SKM-1 treated with dmso at 0.1 percent for 144 hours (cell line): ENCODE measurements around the gene FAM227B.
"Not testable (repeated sequence)": the region's sequence is repeated elsewhere in the genome, so short reads cannot be mapped to it uniquely, and the experiment has no call there.

Experiments
- DNase-seq: peaks from one replicate; lab custom pipeline; 2025; ENCODE audit not compliant: unreplicated experiment; lab: John Stamatoyannopoulos, UW

Gene FAM227B

DNA sequence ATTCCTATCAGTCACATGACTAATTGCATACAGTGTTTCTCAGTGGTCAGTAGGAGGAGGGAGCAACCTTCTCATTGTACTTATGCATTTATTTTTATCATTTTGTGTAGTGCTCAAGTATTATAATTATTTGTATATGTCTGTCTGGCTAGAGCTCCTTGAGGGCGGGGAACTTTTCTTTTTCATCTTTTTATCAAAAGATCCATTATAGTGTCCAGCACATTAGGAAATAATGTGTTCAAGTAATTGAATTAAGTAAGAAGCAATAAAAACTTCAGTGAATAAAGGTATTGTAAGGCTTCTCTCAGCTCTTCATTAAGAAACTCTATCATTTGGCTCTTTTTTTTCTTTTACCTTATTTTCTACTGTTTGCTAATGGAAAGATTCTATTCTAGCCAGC lies 178.8 kb downstream of the FAM227B start:
- no peak for DNase-seq

DNA sequence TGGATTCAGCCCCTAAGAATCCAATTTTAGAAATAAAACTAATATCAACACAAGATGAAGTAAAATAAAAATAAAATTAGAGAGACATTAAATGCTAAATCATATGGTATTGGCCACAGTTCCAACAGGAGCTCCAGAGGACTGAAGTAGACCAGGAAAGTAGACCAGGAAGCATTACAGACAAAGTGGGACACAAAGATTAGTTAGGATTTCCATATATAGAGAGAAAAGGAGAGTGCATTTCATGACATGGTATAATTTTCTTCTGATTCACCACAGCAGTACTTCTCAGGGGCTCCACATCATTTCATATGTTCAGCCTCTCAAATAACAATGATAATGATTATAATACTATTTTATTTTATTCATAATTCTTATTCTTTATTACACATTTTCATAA lies 179.3 kb downstream of the FAM227B start:
- no peak for DNase-seq

DNA sequence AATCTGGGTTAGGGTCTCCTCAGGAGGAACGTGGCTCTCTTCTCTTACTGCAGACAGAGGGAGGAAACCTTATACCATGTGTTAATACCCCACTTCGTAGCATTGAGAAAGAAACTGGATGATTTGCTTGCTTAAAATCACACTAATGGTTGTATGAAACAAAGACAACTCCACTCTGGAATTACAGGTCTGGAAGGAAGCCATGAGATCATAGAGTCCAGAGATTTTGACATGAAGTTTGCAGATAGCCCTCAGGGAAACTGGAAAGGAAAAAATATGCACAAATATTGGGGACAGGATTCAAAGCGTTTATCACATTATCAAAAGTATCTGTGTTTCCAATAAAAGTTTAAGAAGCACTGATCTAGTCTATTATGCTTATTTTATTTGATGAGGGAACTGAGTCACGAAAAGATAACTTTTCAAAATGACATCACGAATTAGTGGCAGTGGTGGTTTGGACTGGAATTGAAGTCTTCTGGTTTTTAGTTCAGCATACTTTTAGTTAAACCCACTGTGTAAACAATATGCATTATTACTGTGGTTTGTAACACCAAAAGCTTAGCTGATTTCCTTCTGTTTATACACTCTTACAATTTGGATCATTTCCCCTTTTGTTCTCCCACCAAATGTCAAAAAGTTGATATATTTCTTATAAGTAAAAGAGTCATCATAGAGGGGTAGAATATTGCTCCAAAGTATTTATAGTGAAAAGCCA lies 180.8 kb downstream of the FAM227B start:
- DNase-seq = no peak

DNA sequence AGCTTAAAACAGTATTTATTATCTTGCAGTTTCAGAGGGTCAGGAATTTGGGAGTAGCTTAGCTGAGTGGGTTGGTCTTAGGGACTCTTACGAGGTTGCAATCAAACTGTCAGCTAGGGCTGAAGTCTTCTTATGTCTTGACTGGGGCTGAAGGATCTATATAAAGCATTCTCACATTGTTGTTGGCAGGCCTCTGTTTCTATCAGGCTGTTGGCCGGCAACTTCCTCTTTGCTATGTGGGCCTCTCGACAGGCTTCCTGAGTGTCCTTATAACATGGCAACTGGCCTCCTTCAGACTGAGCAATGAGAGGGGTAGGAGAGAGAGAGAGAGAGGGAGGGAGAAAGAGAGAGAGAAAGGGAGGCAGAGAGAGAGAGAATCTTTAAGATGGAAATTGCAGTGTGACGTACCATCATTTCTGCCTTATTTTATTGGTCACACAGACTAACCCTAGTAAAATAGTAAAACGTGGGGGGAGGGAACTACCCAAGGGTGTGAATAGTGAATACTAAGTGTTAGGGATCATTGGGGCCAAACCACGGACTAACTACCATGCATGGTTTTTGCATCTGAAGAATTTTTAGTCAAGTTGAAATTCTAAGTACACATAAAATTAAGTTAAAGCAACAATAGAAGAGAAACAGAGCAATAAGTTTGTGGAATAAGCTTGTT lies 181.5 kb downstream of the FAM227B start:
- peak; percentile 87 for DNase-seq

DNA sequence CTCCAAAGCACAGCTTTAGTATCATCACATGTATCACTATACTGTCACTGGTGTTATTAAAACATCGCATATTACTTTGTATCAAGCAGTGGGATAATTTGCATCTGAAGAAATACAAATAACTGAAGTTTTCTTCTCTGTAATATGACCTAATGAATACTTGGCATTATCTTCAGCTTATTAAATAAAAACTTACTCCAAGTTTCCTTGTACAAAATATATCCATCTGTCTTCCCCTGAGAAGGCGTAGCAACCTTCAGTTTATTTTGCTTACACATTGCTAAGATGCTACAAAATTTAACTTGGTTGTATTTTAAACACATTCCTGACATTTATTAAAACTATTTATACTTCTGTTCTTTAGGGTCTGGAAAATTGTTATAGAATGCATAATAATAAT lies 183.9 kb downstream of the FAM227B start:
- no peak for DNase-seq

DNA sequence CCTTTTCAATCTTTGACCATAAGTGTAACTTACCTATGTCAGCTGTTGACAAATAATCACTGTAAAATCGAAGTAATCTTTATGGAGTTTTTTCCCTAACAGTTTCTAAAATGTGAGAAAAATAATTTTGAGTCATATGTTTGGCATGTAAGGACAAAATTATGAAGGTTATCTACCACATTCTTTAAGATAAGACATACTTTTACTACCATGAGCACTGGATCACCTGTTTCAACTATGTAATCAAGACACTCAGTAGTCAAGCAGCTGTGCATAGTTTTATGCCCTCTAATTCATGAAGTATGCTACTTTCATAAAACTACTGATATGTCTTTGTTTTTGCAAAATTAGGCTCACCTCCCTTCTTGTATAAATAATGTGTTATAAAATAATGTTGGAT lies 185.4 kb downstream of the FAM227B start:
- DNase-seq = no peak

DNA sequence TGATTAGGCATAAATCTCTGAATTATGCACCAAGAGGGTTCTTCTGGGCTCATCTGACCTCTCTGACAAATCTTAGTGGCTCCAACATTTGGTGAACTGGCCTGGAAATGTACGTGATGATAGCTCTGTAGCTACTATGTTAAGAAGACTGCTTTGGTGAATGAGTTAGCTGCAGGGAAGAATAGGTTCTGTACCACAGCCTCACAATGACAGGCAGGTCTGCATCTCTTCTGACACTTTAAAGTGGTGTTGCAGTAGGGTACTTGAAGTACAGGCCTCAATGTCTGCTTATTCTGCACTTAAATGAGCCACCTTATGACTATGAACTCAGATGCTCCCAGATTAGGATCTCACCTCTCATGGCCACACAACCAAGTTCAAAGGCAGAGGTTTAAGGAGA lies 190.6 kb downstream of the FAM227B start:
- DNase-seq = no peak

DNA sequence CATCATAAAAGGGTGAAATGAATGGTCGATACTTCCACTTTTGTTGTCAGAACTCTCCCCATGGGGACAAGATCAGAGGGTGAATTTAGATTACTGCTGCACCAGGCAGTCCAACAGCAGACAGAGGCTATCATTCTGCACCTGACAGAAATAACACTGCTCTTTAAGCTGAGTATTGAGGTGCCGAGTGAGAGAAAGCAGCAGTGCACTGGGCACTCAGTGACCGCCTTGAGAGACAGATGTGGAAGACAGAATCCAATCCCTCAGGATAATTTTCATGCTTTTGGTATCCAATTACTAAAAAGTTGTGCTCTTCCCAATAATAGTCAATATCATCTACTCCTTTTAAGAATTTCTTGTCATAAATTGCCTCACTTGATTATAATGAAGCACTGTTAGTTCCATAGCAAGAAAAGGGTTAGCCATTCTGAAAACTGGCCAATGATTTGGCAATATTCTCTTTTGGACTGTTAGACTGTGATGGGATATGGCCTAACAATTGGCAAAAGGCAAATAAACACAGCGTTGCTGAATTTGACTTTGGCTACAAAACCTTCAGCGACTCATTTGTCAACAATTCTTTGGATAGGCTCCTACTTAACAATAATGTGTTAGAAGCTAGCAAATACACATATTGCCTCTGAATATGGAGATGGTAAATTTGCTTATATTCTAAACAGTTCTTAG lies 192.1 kb downstream of the FAM227B start:
- DNase-seq = no peak

DNA sequence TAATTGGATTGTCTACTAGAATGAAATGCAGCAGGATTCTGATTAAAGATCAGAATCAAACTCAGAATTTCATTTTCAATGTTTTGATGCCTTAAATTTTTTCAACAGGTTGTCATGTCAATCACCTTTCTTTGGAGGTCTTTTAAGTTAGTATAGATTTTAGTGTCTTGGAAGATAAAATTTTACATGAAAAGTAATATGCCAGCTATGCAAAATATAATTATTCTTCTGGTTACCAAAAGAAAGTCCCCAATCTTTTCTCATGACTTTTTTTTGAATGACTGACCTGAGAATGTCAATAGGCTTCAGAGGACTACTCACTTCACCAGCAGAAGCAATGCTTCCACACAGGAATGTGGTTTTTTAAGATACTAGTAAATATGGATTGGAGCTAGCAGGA lies 193.2 kb downstream of the FAM227B start:
- DNase-seq = no peak

DNA sequence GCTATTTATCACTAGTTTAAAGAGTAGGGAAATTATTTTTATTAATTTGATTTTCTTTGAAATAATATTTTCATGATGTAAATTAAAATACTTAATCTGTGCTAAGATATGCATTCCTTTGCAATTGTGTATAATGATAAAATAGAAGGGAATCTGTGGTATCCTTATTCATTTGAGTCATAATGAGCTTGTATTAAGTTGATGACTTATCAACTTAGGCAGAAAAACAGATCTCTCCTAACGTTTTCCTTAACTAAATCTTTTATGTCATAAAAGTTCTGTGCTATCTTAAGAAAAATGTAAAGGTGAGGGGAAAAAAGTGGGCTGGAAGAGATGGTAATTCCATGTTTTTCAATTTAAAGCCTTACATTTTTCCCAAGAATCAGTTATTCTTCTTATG lies 195.7 kb downstream of the FAM227B start:
- no peak for DNase-seq

DNA sequence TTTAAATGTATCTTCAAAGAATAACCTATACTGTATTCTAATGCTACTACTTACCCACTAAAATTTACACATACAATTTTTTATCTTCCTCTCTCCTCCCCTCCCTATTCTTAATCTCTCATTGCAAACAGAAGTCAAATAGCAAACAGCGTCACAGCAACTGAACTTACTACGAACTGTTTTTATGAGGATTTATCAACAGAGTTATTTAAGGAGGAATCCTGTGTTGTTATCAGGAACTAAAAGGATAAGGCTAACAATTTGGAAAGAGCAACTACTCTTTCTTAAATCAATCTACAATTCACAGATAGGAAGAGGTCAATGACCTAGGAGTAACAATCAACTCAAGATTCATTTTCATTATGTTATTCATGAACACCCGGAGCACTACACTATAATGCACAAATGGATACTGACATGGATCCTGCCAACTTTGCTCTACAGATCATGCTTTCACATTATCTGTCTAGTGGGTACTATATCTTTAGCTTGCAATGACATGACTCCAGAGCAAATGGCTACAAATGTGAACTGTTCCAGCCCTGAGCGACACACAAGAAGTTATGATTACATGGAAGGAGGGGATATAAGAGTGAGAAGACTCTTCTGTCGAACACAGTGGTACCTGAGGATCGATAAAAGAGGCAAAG lies 196.6 kb downstream of the FAM227B start:
- DNase-seq = no peak

DNA sequence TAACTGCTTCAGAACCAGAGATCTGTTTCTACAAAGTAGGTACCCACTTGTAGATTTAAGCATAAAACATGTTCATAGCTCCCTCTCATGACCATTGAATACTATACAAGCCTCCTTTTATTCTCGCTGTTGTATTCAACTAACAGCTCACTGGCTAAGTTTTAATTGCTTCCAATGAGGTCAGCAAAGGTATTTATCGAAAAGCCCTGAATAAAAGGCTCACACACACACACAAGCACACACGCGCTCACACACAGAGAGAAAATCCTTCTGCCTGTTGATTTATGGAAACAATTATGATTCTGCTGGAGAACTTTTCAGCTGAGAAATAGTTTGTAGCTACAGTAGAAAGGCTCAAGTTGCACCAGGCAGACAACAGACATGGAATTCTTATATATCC lies 197.6 kb downstream of the FAM227B start, which contains the start of gene FGF7:
Gene FGF7, plus strand, starts transcription at position 222 of the 400 bp plus-strand sequence. CDS start 1,056 bp downstream, outside the sequence.
- DNase-seq = no peak

DNA sequence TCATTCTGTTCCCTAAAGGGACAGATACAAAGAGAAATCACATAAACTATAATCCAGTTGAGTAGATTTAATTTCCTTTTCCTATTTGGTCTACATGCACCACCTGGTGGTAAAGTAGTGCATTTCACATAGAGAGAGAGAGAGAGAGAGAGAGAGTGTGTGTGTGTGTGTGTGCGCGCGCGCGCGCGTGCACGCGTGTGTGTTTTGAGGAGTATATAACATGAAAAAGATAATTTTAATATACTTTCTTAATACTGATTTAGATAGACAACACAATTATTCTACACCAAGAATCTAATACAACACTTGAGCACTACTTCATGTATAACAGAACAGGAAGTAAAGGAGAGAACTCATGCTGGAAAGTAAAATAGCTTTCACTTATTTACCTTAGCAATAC lies 198.6 kb downstream of the FAM227B start:
- peak; percentile 42 for DNase-seq

DNA sequence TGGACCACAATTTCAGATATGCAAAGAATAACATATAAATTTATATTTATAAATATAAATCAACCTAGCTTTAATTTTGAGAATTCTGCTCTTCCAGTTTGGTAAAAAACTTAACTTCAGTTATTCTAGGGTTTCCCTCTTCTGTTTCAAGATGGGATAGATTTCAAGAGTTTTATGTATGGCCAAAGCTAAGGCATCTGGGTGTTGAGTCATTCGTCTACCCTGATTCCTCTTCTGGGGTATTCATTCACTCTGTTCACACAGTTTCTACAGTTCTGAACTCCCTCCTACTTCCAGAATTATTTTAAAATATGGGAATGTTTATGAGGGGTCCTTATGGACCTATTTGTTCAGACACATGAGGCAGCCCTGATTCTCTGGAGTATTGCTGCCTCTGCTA lies 201.8 kb downstream of the FAM227B start:
- no peak for DNase-seq

DNA sequence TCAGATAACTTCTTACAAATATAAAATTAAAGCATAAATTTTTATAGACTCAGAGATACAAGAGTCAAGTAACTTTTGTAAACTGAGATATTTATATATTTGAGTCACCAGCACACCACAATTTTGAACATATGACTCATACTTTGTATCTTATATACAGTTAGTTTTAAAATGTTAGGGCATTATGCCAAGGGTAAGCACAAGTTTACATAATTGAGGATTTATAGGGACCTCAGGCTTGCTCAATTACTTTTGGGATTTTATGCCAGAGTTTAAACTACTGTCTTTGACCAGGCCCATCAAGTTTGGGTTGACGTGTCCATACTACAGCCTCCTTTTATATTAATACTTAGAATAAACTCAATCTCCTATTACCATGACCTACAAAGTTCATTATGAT lies 205.0 kb downstream of the FAM227B start:
- DNase-seq = no peak

DNA sequence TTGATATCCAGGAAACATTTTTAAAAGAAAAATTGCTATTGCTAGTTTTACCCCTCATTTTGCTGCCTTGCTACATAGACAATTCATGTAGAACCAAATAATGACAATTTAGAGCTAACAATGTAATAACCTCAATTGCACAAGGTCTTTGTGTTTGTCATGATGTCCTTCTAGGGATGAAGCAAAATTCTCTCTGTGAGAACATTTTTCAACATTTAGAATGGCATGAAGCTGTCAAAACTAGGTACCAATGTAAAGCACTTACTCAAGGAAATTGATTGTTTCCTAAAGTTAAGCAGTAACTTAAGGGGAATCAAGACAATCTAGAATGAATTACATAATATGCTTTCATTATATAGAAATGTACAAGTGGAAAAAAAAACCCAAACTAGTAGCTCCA lies 205.5 kb downstream of the FAM227B start:
- no peak for DNase-seq

DNA sequence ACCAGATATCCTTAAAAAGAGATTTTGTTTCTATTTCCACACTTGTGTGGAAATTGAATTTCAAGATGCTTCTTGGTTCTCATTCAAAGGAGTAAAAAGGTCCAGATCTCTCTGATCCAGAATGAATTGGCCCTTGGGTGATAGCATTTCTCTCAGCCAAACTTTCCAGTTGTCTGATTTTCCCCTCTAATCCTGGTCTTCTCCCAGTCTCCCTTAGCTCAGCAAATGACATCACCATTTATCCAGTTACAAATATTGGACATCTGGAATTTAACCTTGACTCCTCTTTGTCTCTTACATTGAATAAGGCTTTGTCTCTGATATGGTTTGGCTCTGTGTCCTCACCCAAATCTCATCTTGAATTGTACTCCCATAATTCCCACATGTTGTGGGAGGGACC lies 207.8 kb downstream of the FAM227B start:
- DNase-seq = no peak

DNA sequence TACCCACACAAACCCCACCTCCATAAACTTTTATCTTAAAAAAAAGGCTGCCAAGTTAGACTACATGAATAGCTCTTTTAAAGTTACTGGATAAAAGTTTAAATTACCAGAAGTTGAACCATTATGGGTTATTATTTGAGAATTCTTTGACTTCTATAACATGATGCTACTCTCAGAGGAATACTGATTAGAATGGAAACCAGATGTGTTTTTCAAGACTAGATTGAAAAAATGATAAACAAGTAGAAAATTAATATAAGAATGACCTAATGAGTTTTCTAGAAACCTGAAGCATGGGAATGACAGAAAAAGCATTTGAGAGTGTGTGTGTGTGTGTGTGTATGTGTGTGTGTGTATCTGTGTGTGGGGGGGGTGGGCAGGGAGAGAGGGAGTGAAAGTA lies 210.0 kb downstream of the FAM227B start:
- no peak for DNase-seq

DNA sequence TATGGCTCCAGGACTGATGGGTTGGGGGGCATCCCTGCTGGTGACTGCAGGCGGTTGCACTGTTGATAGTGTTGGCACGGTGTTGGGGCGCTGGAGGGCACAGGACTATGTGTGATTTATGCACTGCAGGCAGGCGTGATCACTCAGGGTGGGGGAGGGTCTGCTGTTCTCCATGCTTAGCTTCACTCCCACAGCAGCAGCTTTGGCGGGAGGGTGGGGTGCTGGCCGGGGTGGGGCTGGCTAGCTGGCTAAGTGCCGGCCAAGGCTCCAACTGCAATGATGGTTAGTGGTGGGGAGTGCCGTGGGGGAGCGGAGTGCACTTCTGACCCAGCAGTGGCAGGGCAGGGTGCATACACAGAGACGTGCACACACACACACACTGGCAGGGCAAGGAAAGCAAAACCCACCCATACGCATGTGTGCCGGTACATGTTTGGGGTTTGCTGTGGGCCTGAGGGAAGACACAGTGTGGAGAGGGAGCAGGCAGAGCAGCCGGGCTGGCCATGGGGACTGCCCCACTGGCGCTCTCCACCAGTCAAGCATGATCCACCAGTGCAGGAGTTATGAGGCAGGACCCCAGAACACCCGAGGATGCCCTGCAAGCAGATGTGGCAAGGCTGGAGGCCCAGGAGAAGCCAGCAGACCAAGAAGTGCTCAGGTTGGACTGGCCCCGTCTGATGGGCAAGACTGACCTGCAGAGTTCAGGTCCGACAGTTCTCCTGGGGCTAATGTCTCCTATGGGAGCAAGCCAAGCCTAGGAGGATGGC lies 214.1 kb downstream of the FAM227B start:
- DNase-seq = no peak

DNA sequence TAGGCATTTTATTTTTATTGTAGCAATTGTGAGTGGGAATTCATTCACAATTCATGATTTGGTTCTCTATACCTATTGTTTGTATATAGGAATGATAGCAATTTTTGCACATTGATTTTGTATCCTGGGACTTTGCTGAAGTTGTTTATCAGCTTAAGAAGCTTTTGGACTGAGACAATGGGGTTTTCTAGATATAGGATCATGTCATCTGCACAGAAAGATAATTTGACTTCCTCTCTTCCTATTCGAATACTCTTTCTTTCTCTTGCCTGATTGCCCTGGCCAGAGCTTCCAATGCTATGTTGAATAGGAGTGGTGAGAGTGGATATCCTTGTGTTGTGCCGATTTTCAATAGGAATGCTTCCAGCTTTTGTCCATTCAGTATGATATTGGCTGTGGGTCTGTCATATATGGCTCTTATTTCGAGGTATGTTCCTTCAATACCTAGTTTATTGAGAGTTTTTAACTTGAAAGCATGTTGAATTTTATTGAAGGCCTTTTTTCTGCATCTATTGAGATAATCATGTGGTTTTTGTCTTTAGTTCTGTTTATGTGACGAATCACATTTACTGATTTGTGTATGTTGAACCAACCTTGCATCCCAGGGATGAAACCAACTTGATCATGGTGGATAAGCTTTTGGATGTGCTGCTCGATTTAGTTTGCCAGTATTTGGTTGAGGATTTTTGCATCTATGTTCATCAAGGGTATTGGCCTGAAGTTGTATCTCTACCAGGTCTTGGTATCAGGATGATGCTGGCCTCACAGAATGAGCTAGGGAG lies 217.9 kb downstream of the FAM227B start:
- not testable (repeated sequence) for DNase-seq
